Medulla oblongata (tissue), 1 donor: Measurements from ENCODE around the gene DDX1.
"Not testable (repeated sequence)": the region's sequence is repeated elsewhere in the genome, so short reads cannot be mapped to it uniquely, and the experiment has no call there.

Experiments used
- DNase-seq: peaks from one replicate; pipeline ENCODE4 v3.0.0-alpha.2; 2015; ENCODE audit errors: extremely low spot score

DDX1 gene

DNA sequence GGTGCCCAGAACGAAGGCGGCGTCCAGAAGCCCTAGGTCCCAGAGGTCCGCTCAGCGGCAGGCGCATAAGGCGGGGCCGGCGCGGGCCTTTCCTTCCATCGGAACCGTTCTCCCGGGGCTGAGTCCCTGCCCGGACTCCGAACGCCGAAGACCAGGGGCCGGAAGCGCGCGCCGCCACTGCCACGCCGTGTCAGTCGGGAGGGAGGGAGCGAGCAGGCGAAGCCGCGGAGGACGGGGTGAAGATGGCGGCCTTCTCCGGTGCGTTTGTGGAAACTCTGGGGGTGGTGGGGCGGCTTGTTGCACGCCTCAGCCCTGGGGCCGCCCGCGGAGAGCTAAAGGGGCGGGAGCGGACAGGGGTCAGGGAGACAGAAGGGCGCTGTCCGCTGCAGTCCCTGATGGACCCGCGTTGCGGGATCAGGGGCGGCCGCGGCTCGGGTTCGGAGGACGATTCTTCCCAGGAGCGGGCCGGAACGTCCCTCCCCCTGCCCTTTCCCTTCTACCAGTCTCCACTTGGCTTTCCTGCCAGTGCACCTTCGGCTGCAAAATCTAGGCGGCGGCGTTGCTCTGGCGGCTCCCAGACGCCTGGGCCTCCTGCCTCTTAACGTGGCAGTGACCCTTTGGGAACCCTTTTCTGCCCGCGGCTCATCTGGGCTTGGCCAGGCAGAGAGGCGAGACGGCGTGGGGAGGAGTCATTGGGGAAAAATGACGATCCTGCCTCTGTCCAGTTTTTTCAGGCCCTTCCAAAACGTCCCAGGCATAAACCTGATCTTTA lies at the start of gene DDX1:
DDX1 (plus strand) TSS at position 177 of the 772 bp plus-strand sequence; CDS start at position 243, 66 bp downstream.
- DNase-seq, result peak; percentile 84

- not testable (repeated sequence) for DNase-seq
Observed at GRCh38 chr2:15542269-15542668, 49.4 kb upstream of the DDX1 start.

DNA sequence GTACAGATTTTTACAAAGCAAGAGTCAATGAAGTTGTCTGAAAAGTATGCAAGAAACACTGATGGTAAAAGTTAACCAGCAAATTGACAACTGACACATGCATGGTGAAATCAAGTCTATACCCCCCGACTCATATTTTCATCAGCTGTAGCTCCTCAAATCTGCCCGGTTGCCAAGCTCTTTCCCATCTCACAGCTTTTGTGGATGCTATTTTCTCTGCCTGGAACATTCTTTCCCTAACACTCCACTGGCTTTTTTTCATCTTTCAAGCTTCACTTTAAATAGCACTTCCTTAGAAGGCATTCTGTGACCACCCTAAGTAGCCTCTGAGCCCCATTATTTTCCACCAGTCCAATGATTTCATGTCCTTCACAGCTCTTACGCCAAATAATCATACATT lies 48.6 kb upstream of the DDX1 start:
- no peak for DNase-seq

- no peak for DNase-seq
Observed at GRCh38 chr2:15543541-15543940, 48.1 kb upstream of the DDX1 start.

DNA sequence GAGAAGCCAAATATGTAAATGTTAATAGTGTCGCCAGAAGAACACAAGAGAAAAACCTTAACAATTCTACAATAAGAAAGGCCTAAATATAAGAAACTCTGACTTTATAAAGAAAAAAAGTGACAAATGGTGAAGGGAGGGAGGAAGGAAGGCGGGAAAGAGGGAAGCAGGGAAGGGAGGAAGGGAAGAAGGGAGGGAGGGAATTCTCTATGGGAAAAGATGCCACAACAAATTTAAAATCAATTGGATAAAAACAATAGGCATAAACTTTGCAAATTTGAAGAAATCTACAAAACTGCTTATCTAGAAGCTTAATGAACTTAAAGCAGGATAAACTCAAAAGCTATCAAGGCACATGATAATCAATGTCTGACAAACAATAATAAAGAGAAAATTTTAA lies 47.4 kb upstream of the DDX1 start:
- DNase-seq, result no peak

DNA sequence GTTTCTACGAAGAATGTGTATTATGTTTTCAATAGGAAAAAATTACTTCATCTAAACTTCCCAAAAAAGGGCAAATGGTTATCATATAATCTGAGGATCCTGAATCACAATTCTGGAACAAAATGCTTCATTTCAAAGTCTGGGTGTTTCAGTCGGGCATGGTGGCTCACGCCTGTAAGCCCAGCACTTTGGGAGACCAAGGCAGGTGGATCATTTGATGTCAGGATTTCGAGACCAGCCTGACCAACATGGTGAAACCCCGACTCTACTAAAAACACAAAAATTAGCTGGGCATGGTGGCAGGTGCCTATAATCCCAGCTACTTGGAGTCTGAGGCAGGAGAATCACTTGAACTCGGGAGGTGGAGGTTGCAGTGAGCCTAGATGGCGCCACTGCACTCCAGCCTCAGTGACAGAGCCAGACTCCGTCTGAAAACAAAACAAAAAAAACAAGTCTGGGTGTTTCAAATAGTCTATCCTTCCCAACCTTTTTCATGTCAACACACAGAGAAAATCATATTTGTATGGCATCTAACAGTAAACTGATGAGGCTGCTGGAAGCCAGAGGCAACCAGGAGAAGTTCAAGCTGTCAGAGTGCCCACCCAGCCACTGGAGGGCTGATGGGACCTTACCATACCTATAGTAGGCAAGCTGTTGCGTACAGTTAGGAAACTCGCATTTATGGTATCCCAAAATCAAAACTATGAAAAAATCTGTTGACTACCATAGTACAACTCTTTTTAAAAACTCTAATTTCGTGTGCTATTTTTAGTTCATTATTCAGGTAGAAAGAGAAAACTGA lies 45.2 kb upstream of the DDX1 start:
- no peak for DNase-seq

DNA sequence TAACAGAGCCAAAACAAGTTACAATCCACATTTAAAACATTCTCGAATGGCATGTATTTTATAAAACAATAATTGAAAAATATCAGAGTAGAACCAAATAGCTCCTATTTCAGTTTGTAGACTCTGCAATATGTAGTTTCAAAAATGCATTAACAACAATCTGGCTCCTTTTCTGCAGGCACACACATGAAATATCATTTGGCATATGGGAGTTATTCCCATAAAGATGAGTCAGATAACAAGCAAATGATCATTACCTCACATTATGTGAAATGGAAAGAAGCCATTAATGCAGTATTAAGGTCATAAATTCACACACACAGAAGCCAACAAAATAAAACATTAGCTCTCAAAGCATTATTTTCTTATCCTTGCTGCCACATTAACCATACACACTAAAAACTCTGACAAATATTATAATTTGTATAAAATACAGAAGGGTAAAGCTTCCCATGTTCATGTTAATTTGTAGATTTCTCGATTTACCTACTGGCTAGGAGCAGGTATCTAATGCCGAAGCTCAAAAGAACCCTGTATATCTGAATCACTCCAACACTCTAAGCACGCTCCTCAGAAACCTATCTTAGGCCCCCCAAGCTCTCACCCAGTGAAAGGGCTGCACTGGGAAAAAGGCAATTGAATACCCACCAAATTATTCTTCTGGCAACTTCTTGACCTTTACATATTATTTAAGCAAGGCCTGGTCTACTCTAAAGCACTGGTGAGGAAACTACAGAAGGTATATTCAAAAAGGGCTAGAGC lies 44.4 kb upstream of the DDX1 start:
- no peak for DNase-seq

DNA sequence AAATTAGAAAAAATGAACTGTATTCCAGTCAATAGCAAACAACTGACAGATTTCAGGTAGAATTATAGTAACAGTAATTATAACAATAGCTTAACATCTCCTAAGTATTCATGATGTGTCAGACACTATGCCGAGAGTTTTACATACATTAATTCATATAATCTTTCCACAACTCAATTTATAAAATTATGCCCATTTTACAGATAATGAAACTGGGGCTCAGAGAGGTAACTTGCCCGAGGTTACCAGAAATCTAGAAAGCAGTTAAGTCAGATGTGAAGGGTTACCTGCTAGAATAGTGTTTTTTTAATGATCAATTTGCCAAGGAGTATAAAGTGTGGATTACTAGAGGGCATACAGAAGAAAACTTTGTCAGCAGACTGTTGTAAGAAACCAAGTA lies 42.7 kb upstream of the DDX1 start:
- DNase-seq, result no peak

- DNase-seq, result no peak
Observed at GRCh38 chr2:15553519-15553918, 38.1 kb upstream of the DDX1 start.

DNA sequence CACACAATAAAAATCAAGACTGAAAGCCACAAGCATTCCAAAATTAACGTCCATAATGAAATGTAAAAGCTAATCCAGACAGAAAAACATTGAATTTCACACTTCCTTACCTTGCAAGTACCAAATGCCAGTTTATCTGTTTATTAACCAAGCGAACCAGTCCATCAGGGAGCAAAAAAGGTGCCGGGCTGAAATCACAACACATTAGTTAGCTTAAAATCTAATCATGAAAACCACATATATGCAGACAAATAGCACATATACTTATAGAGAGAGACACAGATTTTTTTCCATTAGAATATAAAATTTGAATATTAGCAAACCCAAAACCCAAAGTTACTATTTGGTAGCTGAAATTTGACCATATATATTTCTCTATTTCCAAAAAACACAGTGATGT lies 37.7 kb upstream of the DDX1 start:
- DNase-seq, result no peak

DNA sequence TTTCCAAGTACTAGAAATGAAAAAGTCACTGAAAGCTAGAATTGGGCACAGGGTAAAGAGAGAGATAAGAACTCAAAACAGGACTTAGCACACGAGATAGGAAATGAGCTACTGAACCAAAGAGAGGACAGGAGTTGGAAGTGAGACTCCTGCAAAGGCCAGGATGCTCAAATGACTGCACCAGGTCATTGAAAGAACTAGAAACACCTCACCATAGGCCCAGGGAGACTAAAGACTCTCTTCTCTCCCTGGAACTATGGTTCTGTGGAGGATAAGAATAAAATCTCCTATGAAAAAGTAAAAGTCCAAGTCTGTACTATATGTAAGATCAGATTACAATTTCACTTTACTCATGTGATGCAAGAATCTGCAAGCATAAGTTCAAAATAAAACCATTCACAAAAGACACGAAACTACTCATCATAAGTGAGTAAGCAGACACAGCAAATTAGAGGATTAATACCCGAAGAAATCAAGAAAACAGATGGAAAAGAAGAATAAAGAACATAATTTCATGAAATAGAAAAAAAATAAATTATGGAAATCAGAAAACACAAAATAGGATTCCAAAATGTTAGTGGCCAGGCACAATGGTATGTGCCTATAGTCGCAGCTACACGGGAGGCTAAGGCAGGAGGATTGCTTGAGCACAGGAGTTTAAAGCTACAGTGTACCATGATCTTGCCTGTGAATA lies 37.0 kb upstream of the DDX1 start:
- DNase-seq, result no peak

- no peak for DNase-seq
Observed at GRCh38 chr2:15555760-15556193, 35.9 kb upstream of the DDX1 start.

- DNase-seq, result no peak
Observed at GRCh38 chr2:15556311-15556930, 35.2 kb upstream of the DDX1 start.

DNA sequence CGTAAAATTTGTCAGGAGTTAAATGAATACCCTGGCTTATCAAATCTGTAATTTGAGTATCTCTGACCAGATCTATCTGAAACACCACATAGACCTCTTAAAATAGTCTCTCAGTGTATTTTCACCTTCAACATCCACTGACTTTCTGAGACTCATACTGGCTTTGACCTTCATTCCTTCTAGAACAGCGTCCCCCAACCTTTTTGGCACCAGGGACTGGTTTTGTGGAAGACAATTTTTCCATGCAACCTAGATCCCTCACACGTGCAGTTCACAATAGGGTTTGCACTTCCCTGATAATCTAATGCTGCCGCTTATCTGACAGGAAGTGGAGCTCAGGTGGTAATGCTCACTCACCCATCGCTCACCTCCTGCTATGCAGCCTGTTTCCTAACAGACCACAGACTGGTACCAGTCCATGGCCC lies 33.8 kb upstream of the DDX1 start:
- no peak for DNase-seq

DNA sequence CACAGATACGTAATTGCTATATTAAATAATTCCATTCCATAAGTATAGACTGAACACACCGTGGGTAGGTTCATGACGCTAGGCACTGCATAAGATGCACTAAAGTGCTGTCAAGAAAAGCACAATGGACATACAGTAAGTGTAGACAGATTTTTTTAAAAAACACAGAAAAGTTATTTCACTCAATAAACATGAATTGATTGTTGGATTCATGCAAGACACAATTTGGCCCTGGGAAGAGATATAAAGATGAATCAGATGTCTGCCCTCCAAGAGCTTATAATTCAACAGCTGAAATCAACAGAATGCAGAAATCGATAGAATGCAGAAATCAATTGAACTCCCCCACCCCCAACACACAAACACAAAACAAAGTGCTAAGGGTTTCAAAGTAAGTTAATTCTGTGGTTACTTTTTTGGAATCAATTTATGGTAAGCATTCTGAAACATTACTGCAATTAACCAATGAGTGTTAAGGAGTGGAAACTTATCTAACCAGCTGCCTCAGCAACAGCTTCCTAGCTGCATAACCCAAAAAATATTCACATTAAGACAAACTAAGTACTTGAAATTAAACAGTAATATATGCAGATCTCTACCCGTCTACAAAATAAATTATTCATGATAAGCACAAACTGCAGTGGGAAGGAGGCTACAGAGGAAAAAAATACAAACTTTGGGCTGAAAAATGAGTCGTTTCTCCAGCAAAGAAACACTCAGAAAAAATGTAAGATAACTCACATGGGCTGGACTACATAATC lies 32.1 kb upstream of the DDX1 start:
- DNase-seq, result no peak

DNA sequence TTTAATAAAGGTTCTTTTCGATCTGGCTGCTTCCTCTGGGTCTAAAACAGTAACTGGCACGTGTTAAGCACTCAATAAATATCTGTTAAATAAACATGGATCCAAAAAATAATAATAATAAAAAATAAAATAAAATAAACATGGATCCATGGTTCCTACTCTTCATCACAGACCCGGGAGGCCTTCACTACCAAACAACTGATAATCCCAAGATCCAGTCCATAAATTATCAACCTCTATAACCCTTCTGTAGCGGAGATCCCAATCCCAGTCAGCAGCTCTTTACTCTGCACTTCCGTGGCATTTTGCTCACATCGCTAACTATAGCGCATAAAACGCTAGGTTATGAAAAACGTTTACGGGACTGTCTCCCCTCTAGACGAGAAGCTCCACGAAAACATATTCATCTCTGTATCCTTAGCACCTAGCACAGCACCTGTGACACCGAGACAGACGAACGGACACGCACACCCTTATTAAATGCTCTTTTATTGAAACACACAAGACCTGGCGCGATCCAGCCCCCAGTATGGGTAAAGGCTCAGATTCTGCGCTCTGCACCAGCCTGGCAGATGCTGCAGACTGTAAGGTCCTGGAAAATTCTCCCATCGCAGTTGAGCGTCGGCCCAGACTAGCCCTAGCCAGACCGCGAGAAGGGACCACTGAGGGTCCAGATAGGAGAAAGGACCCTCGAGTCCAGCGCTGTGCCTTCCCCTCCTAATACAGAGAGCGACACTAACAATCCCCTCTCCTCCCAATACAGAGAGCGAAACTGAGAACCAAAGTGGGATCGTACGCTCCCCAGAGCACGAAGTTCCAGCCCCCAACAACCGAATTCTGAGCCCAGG lies 31.3 kb upstream of the DDX1 start:
- peak; percentile 40 for DNase-seq

GRCh38 chr2:15560988-15561573 lies 30.6 kb upstream of the DDX1 start, which contains the start of gene NBAS:
Gene NBAS, minus strand, starts transcription at chr2:15561334. Its CDS starts 30 bp downstream, at chr2:15561304.
- DNase-seq, result peak; percentile 94

DNA sequence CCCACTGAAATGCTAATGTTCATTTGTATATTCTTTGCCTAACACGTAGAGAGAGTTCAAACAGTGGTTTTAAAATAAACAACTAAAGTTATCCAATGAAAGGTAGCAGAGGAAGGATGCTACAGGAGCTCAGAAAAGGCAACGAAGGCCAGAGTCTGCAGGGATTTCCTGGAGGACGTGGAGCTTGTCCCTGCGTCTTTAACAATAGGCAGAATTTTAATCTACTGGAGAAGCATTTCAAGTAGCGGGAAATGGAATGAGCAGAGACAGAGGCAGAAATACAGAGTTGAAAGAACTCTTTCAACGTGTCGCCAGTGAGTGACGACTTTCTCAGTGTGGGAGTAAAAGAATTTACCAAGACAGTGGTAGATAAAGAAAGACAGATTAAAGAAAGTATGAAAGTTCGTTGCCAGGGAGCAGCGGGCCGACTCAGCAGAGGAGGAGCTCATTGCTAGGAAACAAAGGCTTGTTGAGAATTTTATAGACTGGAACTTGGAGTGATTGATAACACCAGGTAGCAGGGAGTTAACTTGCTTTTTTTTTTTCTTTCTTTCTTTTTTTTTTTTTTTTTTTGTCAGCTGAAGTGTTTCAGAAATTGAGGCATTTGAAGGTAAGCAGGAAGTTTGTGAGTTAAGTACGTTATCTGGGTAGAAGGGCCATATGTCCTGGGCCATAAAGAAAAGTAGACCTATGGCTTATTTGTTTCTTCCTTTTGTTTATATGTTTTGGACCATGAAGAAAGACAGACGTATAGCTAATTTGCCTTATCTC lies 29.9 kb upstream of the DDX1 start:
- peak; percentile 67 for DNase-seq
